ENCODE measurements around the gene LTBP4. TPM values are rescaled to one million over a fixed set of nuclear protein-coding genes. Genes with fewer than 3 reads are reported as not detected.

Gene LTBP4
- total RNA-seq, 2 donors from 2014 or later, result 198 to 230 TPM

- Mint-ChIP-seq H3K4me1 (peaks cover 9% of the 10 kb centered on the region), H3K4me3 (no peak overlapping the region), H3K27me3 (peaks cover 42% of the 10 kb centered on the region), H3K27ac (no peak overlapping the region), H3K36me3 (ENCODE audit: low read depth) (peaks cover 5% of the 10 kb centered on the region)
- DNase-seq (no peak), ATAC-seq (no peak)
- no peaks in the 10 kb centered on the region for H3K9me3 ChIP-seq (ENCODE audit: control insufficient read depth, low read length, poor library complexity, severe bottlenecking)
Measured at GRCh38 chr19:40565910-40566495, 35.2 kb upstream of the LTBP4 start.

- DNase-seq (no peak), ATAC-seq (no peak)
- no peaks in the 10 kb centered on the region for H3K9me3 ChIP-seq (ENCODE audit: control insufficient read depth, low read length, poor library complexity, severe bottlenecking)
- Mint-ChIP-seq H3K27ac (no peak overlapping the region), H3K4me1 (peaks cover 9% of the 10 kb centered on the region), H3K36me3 (ENCODE audit: low read depth) (no peaks in the 10 kb centered on the region), H3K27me3 (peaks cover 34% of the 10 kb centered on the region), H3K4me3 (peak overlapping the region; percentile 43)
Measured at GRCh38 chr19:40567040-40567749, 34.0 kb upstream of the LTBP4 start.

GRCh38 chr19:40567750-40568494 is 33.2 kb upstream of the LTBP4 start:
- ATAC-seq (no peak), DNase-seq (no peak)
- no peaks in the 10 kb centered on the region for H3K9me3 ChIP-seq (ENCODE audit: control insufficient read depth, low read length, poor library complexity, severe bottlenecking)
- Mint-ChIP-seq H3K4me1 (peaks cover 9% of the 10 kb centered on the region), H3K4me3 (peak overlapping the region; percentile 43), H3K36me3 (ENCODE audit: low read depth) (no peaks in the 10 kb centered on the region), H3K27me3 (peaks cover 33% of the 10 kb centered on the region), H3K27ac (no peak overlapping the region)

- Mint-ChIP-seq H3K4me3 (peak overlapping the region; percentile 82), H3K4me1 (peaks cover 11% of the 10 kb centered on the region)
Measured at GRCh38 chr19:40570313-40571004, 30.7 kb upstream of the LTBP4 start.

GRCh38 chr19:40571005-40571318 is 30.2 kb upstream of the LTBP4 start:
- DNase-seq (no peak), ATAC-seq (no peak)
- H3K36me3 Mint-ChIP-seq (ENCODE audit: low read depth), result no peaks in the 10 kb centered on the region
- H3K27ac Mint-ChIP-seq, result no peak overlapping the region
- H3K9me3 ChIP-seq (ENCODE audit: control insufficient read depth, low read length, poor library complexity, severe bottlenecking), result no peaks in the 10 kb centered on the region
- peaks cover 11% of the 10 kb centered on the region for H3K27me3 Mint-ChIP-seq
- peaks cover 12% of the 10 kb centered on the region for H3K4me1 Mint-ChIP-seq
- H3K4me3 Mint-ChIP-seq, result peak overlapping the region; percentile 28

More at GRCh38 chr19:40570313-40571004, 30.7 kb upstream of the LTBP4 start:
- DNase-seq (peak; percentile 93 to 97 (median 95)), ATAC-seq (peak; percentile 93)
- no peaks in the 10 kb centered on the region for H3K9me3 ChIP-seq (ENCODE audit: control insufficient read depth, low read length, poor library complexity, severe bottlenecking)
- Mint-ChIP-seq H3K27me3 (peaks cover 16% of the 10 kb centered on the region), H3K27ac (peak overlapping the region; percentile 81), H3K36me3 (ENCODE audit: low read depth) (no peaks in the 10 kb centered on the region)

GRCh38 chr19:40571831-40572495 is 29.2 kb upstream of the LTBP4 start:
- Mint-ChIP-seq H3K27me3 (peaks cover under 1% of the 10 kb centered on the region), H3K4me3 (no peak overlapping the region), H3K27ac (no peak overlapping the region), H3K36me3 (ENCODE audit: low read depth) (no peaks in the 10 kb centered on the region), H3K4me1 (peaks cover 14% of the 10 kb centered on the region)
- no peak for ATAC-seq
- no peaks in the 10 kb centered on the region for H3K9me3 ChIP-seq (ENCODE audit: control insufficient read depth, low read length, poor library complexity, severe bottlenecking)
- no peak for DNase-seq

- Mint-ChIP-seq H3K27ac (peak overlapping the region; percentile 11), H3K36me3 (ENCODE audit: low read depth) (peaks cover 4% of the 10 kb centered on the region), H3K27me3 (no peaks in the 10 kb centered on the region), H3K4me1 (peaks cover 20% of the 10 kb centered on the region), H3K4me3 (no peak overlapping the region)
- no peaks in the 10 kb centered on the region for H3K9me3 ChIP-seq (ENCODE audit: control insufficient read depth, low read length, poor library complexity, severe bottlenecking)
- DNase-seq, result no peak
- no peak for ATAC-seq
Measured at GRCh38 chr19:40575326-40575725, 25.8 kb upstream of the LTBP4 start.

GRCh38 chr19:40576151-40576584 is 25.0 kb upstream of the LTBP4 start:
- H3K27me3 Mint-ChIP-seq, result no peaks in the 10 kb centered on the region
- DNase-seq (peak in 1 of 3 donors; percentile 19), ATAC-seq (peak; percentile 43)
- H3K4me3 Mint-ChIP-seq, result peak overlapping the region; percentile 95
- H3K27ac Mint-ChIP-seq, result peak overlapping the region; percentile 94
- peaks cover 4% of the 10 kb centered on the region for H3K36me3 Mint-ChIP-seq (ENCODE audit: low read depth)
- peaks cover 21% of the 10 kb centered on the region for H3K4me1 Mint-ChIP-seq
- no peaks in the 10 kb centered on the region for H3K9me3 ChIP-seq (ENCODE audit: control insufficient read depth, low read length, poor library complexity, severe bottlenecking)

- H3K9me3 ChIP-seq (ENCODE audit: control insufficient read depth, low read length, poor library complexity, severe bottlenecking), result no peaks in the 10 kb centered on the region
- peaks cover 21% of the 10 kb centered on the region for H3K4me1 Mint-ChIP-seq
- ATAC-seq, result peak; percentile 99
- H3K4me3 Mint-ChIP-seq, result peak within 1 kb of the TSS; percentile 95
- peaks cover 4% of the 10 kb centered on the region for H3K36me3 Mint-ChIP-seq (ENCODE audit: low read depth)
- peak within 1 kb of the TSS; percentile 94 for H3K27ac Mint-ChIP-seq
- no peaks in the 10 kb centered on the region for H3K27me3 Mint-ChIP-seq
- DNase-seq, result peak; percentile 84 to 88 (median 87)
Measured at GRCh38 chr19:40576585-40577451, 24.4 kb upstream of the LTBP4 start, which contains the start of gene SHKBP1. TSS of gene SHKBP1 (plus strand) at chr19:40576873. CDS start at chr19:40576900, 27 bp downstream.

GRCh38 chr19:40578442-40578908 is 22.7 kb upstream of the LTBP4 start:
- peak overlapping the region; percentile 94 for H3K27ac Mint-ChIP-seq
- DNase-seq, result no peak
- no peak for ATAC-seq
- H3K36me3 Mint-ChIP-seq (ENCODE audit: low read depth), result peaks cover 7% of the 10 kb centered on the region
- H3K9me3 ChIP-seq (ENCODE audit: control insufficient read depth, low read length, poor library complexity, severe bottlenecking), result no peaks in the 10 kb centered on the region
- H3K4me3 Mint-ChIP-seq, result peak overlapping the region; percentile 95
- H3K4me1 Mint-ChIP-seq, result peaks cover 24% of the 10 kb centered on the region
- no peaks in the 10 kb centered on the region for H3K27me3 Mint-ChIP-seq

- ATAC-seq, result no peak
- H3K36me3 Mint-ChIP-seq (ENCODE audit: low read depth), result peaks cover 7% of the 10 kb centered on the region
- DNase-seq, result no peak
- peaks cover 28% of the 10 kb centered on the region for H3K4me1 Mint-ChIP-seq
- H3K4me3 Mint-ChIP-seq, result no peak overlapping the region
- no peaks in the 10 kb centered on the region for H3K27me3 Mint-ChIP-seq
- H3K9me3 ChIP-seq (ENCODE audit: control insufficient read depth, low read length, poor library complexity, severe bottlenecking), result no peaks in the 10 kb centered on the region
- peak overlapping the region; percentile 57 for H3K27ac Mint-ChIP-seq
Measured at GRCh38 chr19:40580619-40581018, 20.6 kb upstream of the LTBP4 start.

GRCh38 chr19:40581531-40581930 is 19.6 kb upstream of the LTBP4 start:
- Mint-ChIP-seq H3K27me3 (no peaks in the 10 kb centered on the region), H3K36me3 (ENCODE audit: low read depth) (peaks cover 15% of the 10 kb centered on the region), H3K4me3 (no peak overlapping the region), H3K4me1 (peaks cover 30% of the 10 kb centered on the region), H3K27ac (peak overlapping the region; percentile 59)
- H3K9me3 ChIP-seq (ENCODE audit: control insufficient read depth, low read length, poor library complexity, severe bottlenecking), result no peaks in the 10 kb centered on the region
- DNase-seq (no peak), ATAC-seq (no peak)

Data from T-helper 17 cell (primary cell).